Thyroid gland (tissue), 4 donors: ENCODE measurements around the gene ADRA2C. TPM values are rescaled to one million over a fixed set of nuclear protein-coding genes. Genes with fewer than 3 reads are reported as not detected.

Experiments used
- DNase-seq, 2 donors: peaks; one replicate each; pipeline ENCODE4 v3.0.0-alpha.2; 2019
- H3K27ac ChIP-seq, 3 donors: fragments of 200-600 bp; sonication (generic); 1 replicate in 2 of 3; 2 replicates in 1 of 3; pipeline ENCODE4 v1.5.1; 2016 to 2019; ENCODE audit warnings: mild to moderate bottlenecking in 1 of 3, moderate library complexity in 1 of 3
- H3K27me3 ChIP-seq: fragments of 200-600 bp; sonication (generic); one replicate; pipeline ENCODE4 v1.5.1; 2019
- H3K36me3 ChIP-seq, 2 donors: fragments of 200-600 bp; sonication (generic); one replicate each; pipeline ENCODE4 v1.5.1; 2016 to 2019
- H3K4me1 ChIP-seq, 2 donors: fragments of 200-600 bp; sonication (generic); one replicate each; pipeline ENCODE4 v1.5.1; 2017 to 2019
- H3K4me3 ChIP-seq, 3 donors: fragments of 200-600 bp; sonication (generic); replicated peaks in 1 of 3; 1 replicate in 2 of 3; 2 replicates in 1 of 3; pipeline ENCODE4 v1.5.1; 2016; ENCODE audit warnings: mild to moderate bottlenecking in 1 of 3
- H3K9me3 ChIP-seq: fragments of 200-600 bp; sonication (generic); one replicate; pipeline ENCODE4 v1.5.1; 2017
- CTCF ChIP-seq, 6 experiments: fragments of 200-600 bp in 3 of 6; fragments of 450-650 bp in 3 of 6; sonication (generic) in 3 of 6; IDR thresholded peaks; one replicate each; pipeline ENCODE4 v1.5.1; 2016 to 2019; ENCODE audit warnings: antibody characterized with exemption in 6 of 6, mild to moderate bottlenecking in 2 of 6, inconsistent platforms in 1 of 6, moderate library complexity in 1 of 6
- POLR2A ChIP-seq, 2 donors: fragments of 450-650 bp; IDR thresholded peaks; one replicate each; pipeline ENCODE4 v1.6.1; 2017; ENCODE audit warnings: antibody characterized with exemption in 2 of 2, mild to moderate bottlenecking in 2 of 2, moderate library complexity in 1 of 2
- WGBS, 2 donors: methylation state at CpG; one replicate each; pipeline ENCODE4 v1.1.5; 2017; 5-methylcytosine and 5-hydroxymethylcytosine counted together
- intact Hi-C: fragments of 100-400 bp; cut with DNase I; formaldehyde crosslinking; loops from one replicate; pipeline ENCODE4 v1.15.1; 2023
- total RNA-seq, 4 donors: library from RNA; depleted of rRNA; stranded (reverse); fragments of >200 nt; gene quantifications; one replicate each; pipeline ENCODE4 v1.2.3, GENCODE V29; 2016

Gene ADRA2C
- total RNA-seq, 4 donors from 2014 or later = 0.45 to 3.5 (median 1.1) TPM

DNA sequence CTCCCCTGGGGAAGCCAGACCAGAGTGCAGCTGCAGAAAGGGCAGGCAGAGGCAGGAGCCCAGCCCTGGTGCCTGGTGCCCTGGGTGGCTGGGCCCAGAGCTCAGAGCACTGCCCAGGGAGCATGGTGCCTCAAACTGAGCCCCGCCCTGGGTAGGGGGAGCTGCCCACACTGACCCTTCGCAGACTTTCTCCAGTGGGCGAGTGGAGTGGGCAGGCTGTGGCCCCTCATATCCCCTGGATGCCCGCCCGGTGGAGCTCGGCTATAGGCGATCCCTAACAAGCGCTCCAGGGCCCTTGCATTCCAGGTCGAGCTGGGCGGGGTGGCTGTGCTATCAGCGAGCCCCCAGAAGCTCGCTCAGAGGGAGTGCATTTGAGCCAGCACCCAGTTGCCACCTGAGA lies 17.1 kb upstream of the ADRA2C start:
- 85 to 90% methylated on average over 6 to 9 of the region's 12 CpGs for WGBS, 2 donors

DNA sequence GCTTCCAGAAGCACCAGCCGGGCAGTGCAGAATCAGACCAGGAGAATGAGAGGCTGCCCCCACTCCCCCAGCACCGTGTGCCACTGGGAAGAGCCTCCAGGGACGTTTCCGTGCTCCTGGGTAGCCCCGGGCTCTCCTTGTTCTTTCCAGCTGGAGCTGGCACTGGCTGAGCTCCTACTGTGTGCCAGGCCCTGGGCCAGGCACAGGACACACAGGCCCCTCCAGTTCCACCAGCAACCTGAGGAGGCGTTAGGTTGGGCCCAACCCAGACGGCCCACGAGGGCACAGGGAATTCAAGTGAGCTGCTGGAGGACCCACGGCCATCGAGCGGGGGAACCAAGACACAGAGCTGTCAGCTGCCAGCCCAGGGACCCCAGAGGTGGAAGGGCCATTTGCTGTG lies 15.9 kb upstream of the ADRA2C start:
- Histone ChIP-seq H3K27me3 (no peaks in the 10 kb centered on the region), H3K4me1 (no peaks in the 10 kb centered on the region), H3K4me3 (no peak overlapping the region), H3K27ac (no peak overlapping the region), H3K36me3 (no peaks in the 10 kb centered on the region), H3K9me3 (no peaks in the 10 kb centered on the region)
- 78 to 83% methylated on average over 1 to 9 of the region's 11 CpGs for WGBS, 2 donors
- no peak for DNase-seq
- intact Hi-C loops = no loop called here
- no peak for TF ChIP-seq CTCF (IDR thresholded peaks at IDR 0.05)
- TF ChIP-seq POLR2A (IDR thresholded peaks at IDR 0.05) = no peak

More for the DNA sequence above, 17.1 kb upstream of the ADRA2C start:
- Histone ChIP-seq H3K4me1 (no peaks in the 10 kb centered on the region), H3K36me3 (no peaks in the 10 kb centered on the region), H3K27ac (no peak overlapping the region), H3K27me3 (peaks cover 2% of the 10 kb centered on the region), H3K9me3 (no peaks in the 10 kb centered on the region), H3K4me3 (no peak overlapping the region)
- intact Hi-C loops = no loop called here
- TF ChIP-seq POLR2A (IDR thresholded peaks at IDR 0.05) = no peak
- no peak for TF ChIP-seq CTCF (IDR thresholded peaks at IDR 0.05)
- no peak for DNase-seq

DNA sequence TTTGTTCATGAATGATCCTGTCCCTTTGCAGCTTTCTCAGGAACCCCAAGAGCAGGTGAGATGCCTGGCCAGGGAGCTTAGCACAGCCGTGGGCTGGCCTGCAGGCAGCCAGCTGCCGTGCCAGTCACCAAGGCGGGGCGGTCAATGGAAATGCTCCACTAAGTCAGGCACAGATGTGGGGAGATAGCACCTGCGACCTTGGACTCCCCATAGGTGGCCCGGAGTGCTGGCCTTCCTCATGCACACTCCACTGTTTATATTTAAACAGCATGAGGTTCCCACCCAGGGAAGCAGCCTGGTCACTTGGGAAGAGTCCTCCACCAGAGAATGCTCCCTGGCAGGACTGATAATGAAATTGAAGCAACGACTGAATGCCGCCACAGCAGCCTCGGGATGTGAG lies 14.2 kb upstream of the ADRA2C start:
- no peak for DNase-seq
- intact Hi-C loops = no loop called here
- H3K27me3 ChIP-seq = no peaks in the 10 kb centered on the region
- TF ChIP-seq CTCF (IDR thresholded peaks at IDR 0.05) = no peak
- TF ChIP-seq POLR2A (IDR thresholded peaks at IDR 0.05) = no peak
- no peaks in the 10 kb centered on the region for H3K4me1 ChIP-seq
- no peak overlapping the region for H3K4me3 ChIP-seq
- 78 to 81% methylated on average over 3 to 8 of the region's 9 CpGs for WGBS, 2 donors
- H3K27ac ChIP-seq = no peak overlapping the region
- H3K36me3 ChIP-seq = no peaks in the 10 kb centered on the region
- no peaks in the 10 kb centered on the region for H3K9me3 ChIP-seq

DNA sequence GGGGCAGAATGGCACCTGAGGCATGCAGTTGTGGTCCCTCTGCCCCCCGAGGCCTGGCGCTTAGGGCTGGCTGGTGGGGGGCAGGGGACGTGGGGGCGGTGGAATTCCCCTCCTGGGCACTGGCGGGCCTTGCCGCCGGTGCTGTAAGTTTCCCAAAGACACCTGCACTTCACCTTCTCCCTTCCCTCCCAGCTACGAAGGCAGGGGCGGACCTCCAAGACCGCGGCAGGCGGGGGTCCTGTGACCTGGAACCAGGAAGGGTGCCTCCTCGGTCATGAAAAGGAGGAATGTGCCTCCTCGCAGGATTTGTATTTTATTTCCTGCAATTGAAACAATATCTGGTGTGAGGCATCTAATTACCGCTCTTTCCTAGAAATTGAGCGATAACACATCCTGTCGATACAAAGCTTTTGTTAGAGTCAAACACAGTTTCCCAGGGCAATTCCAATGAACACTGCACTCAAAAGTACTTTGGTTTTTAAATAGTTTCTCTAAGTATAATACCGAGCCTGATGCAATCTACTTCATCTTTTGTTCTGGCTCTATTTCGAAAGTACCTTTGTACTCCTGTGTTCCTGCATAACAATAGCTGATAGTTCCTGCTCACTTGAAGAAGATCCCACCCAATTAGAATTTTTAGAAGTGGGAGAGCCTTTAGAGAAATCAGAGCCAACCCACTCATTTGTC lies 12.3 kb upstream of the ADRA2C start:
- TF ChIP-seq CTCF (IDR thresholded peaks at IDR 0.05) = no peak
- no peak for TF ChIP-seq POLR2A (IDR thresholded peaks at IDR 0.05)
- no peaks in the 10 kb centered on the region for H3K27me3 ChIP-seq
- H3K27ac ChIP-seq = no peak overlapping the region
- H3K9me3 ChIP-seq = no peaks in the 10 kb centered on the region
- H3K4me1 ChIP-seq = no peaks in the 10 kb centered on the region
- no peak overlapping the region for H3K4me3 ChIP-seq
- intact Hi-C loops = no loop called here
- no peaks in the 10 kb centered on the region for H3K36me3 ChIP-seq
- no peak for DNase-seq
- WGBS, 2 donors = 50 to 63% methylated on average over 13 to 18 of the region's 19 CpGs

GRCh38 chr4:3756343-3757059 lies 9.7 kb upstream of the ADRA2C start:
- TF ChIP-seq POLR2A (IDR thresholded peaks at IDR 0.05) (no peak), CTCF (IDR thresholded peaks at IDR 0.05) (no peak)
- no peaks in the 10 kb centered on the region for H3K4me1 ChIP-seq
- no peaks in the 10 kb centered on the region for H3K36me3 ChIP-seq
- H3K27me3 ChIP-seq = no peaks in the 10 kb centered on the region
- no peak overlapping the region for H3K27ac ChIP-seq
- no peak for DNase-seq
- no peaks in the 10 kb centered on the region for H3K9me3 ChIP-seq
- 85 to 89% methylated on average over 12 of the region's 12 CpGs for WGBS, 2 donors
- intact Hi-C loops = no loop called here
- no peak overlapping the region for H3K4me3 ChIP-seq
